NCI-H146 (cell line): ENCODE measurements around the gene TRPV6.

Source experiments
- DNase-seq: peaks from one replicate; lab custom pipeline; 2025; lab: John Stamatoyannopoulos, UW

Gene TRPV6

DNA sequence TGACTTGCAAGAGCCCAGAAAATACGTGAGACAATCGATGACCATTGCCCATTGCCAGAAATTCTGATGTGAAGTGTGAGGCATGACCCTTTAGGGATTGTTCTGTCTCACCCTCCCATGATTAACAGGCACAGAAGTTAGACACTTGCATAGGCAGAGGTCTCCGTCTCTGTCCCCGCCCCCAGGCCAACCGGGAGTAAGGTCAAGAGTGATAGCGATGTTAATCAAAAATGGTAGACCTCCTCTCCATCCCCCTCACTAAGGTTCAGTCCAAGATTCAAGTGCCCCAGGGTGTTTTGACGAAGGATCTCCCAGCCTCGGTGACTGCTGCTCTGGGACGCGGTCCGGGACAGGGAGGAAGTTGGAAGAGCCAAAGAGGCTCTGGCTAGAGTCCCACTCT, 22.7 kb upstream of the TRPV6 start:
- DNase-seq = no peak

DNA sequence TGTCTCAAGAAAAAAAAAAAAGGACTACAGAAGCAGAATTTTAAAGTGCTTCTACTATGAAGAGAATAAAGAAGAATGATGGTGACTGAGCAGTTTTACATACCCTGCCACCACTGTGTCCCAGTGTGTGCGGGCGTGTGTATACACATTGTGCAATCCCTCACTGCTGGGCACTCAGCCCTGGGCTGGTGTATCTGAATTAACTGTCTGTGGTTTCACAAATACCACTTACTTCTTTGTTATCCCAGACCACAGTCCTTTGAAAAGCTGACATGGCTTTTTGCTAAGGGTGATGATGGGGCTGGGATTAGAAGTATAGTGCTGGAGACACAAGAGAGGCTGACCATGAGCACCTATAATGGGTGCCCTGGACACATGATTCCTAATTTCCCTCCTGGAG, 21.1 kb upstream of the TRPV6 start:
- DNase-seq = no peak

DNA sequence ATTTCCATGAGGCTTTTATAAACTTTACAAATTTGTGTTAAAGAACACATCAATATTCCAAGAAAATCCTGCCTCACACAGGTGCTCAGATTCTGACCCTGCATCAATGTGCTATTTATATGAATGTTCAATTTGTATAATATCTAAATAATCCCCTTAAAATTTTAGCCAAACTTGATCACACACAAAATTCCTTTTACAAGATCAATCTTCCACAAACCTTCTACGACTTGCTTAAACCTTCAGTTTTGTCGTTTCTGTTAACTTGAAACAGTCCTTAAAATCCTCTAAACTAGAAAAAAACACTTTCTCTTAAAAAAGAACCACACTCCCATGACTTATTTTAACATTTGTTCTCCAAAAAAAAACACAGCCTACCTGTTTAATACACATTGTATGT, 20.2 kb upstream of the TRPV6 start:
- DNase-seq = no peak

DNA sequence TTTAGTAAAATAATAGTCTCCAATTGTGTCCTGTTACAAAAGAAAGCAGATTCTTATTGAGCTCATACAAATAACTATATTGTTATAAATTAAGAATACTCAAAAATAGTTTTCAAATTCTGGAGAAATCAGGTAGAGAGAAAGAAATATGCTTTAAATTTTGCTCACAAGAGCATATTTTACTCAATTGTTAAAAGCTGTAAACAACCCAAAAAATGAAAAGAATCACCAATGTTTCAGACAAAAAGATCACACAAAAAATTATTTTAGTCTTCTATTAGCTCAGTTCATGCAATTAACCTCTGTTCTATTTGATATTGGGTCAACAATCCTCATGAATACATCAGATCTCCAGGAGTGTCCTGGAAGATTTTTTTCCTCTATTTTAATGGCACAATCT, 18.6 kb upstream of the TRPV6 start:
- DNase-seq = no peak

DNA sequence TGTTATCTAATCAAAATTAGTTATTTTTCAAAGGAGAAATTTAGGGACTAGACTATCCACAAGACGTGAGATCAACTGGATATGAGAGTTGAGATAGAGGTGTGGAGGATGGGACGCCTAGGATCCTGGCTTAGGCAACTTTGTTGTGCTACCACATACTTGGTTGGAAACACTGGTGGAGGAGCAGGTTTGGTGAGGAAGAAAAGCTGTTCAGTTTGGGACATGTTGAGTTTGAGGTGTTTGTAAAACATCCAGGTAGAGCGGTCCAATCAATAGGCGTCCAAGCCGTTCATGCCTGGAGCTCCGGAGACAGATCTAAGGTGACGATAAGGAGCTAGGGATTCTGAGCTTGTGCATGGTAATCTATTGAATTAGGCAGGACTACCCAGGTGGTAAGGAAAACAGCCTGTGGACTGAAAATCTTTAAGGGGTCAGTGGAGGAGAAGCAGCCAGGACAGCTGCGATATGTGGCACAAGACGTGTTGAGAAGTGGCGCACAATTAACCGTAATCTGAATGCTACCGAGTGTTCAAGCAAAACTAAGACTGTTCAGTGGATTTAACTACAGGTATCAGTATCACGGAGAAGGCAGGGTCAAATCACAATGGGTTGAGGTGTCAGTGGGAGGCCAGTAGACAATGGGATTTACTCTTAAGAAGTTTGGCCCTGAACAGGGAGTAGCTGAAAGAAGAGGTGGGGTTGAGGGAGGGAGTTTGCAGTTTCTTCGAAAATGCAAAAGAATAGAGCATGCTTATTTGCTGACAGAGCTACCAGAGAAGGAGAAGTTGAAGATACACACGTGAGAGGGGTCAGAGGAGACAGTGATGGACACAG, 16.1 kb upstream of the TRPV6 start:
- DNase-seq = no peak

DNA sequence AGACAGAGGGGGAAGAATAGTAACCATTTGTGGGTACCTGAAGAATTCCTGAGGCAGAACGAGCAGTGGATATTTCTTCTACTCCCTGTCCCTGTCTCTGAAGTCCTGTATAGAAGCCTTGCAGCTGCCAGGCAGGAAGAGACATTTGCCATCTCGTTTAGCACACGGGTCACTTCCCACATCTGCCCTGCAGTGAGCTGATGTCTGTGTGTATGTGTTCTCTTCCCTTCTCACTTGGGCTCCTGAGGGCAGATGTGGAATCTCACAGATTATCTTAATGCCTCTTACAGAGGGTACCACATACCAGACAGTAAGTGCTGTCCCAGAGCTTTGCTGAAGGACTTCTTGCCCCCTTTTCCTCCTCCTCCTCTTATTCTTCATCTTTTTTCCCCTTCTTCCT, 14.1 kb upstream of the TRPV6 start:
- DNase-seq = no peak

DNA sequence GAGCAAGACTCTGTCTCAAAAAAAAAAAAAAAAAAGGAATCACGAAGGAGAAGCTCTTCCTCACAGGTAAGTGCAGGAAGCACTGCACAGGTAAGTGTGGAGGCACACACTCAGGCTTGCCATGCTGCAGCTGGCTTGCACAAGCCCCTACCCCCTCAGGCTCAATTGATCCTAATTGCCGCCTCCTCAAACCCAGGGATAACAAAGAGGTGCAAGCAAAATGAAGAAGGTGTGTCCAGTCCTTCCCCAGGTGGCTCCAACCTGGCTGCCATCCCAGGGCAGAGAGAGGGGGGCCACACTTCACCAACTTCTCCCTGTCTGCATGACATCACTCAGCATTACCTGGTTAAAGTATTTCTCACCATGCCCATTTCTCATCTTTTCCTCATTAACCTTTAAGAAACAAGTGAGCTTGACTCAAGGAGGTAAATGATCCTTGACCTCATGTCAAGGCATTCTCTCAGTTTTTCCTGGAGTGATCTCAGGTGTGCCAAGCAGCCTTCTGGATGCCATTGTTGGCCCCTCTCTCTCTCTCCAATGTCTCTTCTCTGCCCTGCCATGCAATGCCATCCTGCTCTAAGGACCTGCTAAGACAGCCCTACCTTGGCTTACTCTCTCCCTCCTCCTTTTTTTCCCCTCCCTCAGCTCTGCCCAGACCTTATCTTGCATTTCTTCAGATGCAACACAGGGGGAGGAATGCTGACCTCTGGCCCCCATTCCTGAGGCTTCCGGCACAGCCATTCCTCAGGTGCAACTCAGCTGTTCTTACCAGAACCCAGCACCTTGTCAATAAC, 13.0 kb upstream of the TRPV6 start:
- no peak for DNase-seq

DNA sequence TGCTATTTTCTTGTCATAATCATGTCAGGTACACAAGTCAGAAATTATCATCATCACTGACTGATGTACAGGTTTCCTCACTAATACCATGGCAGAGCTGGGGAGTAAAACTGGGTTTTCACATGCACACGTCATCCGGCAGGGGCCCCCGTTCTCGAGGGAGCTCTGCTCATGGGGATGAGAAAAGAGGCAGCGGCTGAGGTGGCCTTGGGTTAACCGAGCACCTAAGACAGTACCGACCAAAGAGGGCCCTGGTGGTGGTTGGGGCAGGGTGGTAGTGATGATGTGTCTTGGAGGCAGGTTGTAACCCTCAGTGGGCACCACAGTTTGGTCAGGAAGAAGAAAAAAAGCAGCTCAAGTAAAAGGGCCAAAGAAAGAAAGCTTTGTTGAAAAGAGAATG, 12.1 kb upstream of the TRPV6 start:
- no peak for DNase-seq

DNA sequence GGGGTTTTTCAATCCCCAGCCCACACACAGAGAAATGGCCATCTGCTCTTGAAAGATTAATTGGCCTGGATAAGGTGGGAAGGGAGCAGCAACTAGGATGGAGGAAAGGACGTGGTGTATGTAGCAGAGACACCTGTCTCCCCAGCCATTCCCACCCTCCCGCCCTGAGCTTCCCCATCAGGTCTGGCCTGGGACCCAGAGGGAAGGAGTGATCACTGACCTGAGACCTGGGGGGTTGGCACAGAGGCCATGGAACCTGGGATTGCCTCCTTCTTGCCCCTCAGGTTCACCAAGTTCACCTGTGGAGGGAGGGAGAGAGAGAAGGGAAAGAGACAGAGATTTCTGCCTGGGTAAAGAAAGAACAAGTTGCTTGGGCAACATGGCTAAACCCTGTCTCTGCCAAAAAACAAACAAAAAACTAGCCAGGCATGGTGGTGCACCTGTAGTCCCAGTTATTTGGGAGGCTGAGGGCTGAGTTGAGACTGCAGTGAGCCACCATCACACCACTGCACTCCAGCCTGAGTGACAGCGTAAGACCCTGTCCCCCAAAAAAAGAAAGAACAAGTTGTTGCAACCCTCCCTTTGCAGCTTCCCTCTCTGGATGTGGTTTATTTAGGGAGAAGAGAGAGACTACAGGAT, 11.3 kb upstream of the TRPV6 start:
- no peak for DNase-seq

DNA sequence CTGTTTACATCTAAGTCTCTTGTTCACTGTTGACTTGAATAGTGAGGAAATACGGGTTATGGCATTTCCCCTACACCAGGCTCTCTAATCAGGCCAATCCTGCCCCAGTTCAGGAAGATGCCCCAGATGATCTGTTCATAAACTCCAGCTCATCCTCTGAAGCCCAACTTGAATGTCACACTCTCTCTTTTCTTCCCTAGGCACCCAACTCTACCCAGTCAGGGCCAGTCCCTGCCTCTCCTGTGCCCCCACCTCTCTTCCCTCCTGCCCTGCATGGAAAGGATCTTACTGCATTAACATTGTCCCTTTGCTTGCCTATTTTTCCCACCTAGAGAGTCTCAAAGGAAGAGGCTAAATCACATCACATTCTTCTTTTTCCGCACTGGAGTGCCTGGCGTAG, 10.6 kb upstream of the TRPV6 start:
- no peak for DNase-seq

DNA sequence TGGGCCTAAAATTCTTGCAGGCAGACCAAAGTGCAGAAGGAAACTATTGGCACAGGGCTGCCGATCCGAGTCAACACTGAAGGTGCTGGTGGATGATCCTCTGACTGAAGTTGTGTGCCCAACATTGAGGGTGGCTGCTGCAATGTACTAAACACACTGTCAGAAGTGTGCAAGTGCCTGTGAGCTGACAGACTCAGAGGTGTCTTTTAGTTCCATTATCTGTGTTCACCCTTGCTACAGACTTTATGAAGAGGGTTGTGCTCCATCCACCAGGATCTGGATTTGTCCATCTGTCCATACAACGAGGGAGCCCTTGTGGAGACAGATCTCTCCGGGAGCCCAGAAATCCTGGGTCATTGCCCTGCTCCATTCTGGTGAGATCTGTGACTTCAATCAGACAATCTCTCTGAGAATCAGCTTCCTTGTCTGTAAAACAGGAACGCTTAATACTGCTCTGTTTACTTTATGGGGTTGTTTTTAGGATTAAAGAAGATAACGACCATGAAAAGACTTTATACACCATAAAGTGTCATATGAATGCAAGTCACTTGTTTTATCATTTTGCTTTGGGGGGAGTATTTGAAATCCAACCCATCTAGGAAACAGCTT, 9.5 kb upstream of the TRPV6 start:
- no peak for DNase-seq

DNA sequence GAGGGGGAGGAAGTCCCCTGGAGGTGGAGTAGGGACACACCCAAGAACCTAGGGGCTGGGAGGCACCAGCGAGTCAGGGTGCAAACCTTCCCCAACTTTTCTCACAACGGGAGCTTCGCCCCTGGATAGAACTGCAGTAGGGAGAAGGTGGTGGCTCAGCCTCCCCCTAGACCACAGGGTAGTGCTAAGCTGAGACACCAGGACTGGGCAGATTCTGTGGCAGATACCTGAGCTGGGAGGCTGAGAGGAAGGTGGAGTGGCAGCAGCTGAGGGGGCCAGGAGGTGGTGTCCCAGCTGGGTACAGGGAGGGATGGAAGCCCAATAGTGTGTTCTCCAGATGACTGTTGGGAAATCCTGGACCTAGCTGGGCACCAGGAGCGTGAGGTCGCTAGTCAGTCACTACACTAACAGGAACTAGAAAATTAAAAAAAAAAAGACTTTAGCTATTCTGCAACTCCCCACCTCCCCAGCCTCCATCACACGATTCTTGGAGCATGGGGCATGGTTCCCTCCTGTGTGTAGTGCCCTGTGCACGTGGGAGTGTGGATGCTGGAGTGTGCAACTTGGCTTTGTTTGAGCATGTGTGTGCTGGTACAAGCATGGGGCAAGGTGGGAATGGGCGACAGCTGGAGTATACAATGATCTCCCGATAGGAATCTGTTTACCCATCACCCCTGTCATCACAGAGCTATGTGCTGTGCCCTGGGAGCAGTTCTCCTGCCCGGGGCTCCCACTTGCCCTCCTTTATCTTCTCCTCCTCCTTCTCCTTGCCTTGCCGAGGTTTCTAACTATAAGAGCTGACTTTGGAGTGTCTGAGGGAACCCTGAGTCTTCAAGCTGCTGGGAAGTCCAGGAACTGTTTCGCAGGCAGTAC, 8.8 kb upstream of the TRPV6 start:
- no peak for DNase-seq

DNA sequence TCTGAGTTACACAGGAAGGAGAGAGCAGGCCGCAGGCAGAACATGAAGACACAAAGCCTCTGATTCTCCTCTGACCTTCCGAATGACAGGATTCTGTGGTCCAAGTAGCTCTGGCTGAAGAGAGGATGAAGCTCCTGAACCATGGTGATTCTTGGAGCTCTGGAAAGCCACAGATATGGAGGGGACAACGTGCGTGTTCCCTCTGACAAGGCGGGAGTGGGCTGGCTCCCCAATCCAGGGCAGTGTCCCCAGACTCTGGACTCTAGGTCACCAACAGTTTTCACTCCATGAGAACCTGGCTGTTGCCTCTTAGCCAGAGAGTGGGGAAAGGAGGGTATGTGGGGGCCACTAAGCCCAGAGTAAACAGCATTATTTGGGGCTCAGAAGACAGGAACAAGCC, 7.4 kb upstream of the TRPV6 start:
- no peak for DNase-seq

DNA sequence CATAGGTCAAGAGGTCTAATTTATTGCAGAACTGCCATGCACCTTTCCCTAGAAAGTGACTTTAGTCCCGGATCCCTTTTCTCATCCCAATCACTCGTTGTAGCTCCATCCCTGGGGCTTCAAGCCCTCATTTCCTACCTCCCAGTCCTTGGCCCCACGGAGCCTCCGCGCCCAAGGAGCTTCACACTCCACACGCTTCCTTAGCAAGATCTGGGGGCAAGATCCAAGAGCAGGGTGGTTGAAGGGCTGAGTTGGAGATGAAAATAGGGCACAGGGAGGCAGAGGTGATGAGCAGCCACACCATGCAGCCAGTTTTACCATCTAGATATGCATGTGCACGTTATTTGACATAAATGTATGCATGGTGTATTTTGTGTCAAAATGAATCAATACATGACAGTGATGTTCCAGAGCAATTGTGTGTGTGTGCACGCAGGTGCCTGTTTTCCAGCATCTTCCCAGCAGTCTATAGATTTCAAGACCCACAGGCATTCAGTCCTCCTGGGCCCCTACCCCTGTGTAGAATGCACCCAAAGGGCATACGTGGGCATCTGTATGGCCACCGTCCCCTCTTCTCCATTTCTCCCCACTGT, 6.0 kb upstream of the TRPV6 start:
- no peak for DNase-seq

DNA sequence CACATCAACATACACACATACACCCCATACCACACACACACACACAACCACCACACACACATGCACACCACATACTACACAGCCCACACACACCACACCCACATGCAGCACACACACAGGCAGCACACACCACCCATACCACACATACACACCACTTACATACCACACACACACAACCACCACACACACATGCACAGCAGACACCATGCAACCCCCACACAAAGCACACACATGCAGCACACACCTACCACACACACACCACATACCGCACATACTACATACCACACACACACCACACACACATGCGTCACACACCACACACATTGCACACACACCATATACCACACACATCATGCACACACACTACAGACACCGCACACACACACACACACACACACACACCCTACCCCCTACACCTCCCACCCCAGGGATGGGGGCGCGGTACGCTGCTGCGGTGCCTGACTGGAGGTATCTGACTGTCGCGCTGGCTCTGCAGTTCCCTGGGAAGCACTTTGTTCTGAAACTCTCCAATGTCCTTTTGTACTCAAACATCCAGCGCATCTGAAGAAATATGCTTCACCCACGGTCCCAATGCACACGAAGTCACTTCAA, 5.4 kb upstream of the TRPV6 start:
- no peak for DNase-seq

DNA sequence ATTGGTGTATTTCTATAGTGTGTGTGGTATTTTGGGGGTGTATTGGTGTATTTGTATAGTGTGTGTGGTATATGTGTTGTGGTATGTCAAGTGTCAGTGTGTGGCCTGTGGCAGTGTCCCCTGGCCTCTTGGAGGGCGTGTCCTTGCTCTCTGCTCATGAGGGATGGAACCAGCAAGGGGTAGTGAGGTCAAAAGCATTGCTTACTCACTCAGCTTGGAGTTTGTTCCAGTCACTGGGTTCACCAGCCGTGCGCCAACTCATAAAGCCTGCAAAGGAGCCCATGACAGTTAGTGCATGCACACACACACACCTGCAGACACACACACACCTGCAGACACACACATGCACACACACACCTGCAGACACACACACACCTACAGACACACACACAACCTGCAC, 4.3 kb upstream of the TRPV6 start:
- no peak for DNase-seq

DNA sequence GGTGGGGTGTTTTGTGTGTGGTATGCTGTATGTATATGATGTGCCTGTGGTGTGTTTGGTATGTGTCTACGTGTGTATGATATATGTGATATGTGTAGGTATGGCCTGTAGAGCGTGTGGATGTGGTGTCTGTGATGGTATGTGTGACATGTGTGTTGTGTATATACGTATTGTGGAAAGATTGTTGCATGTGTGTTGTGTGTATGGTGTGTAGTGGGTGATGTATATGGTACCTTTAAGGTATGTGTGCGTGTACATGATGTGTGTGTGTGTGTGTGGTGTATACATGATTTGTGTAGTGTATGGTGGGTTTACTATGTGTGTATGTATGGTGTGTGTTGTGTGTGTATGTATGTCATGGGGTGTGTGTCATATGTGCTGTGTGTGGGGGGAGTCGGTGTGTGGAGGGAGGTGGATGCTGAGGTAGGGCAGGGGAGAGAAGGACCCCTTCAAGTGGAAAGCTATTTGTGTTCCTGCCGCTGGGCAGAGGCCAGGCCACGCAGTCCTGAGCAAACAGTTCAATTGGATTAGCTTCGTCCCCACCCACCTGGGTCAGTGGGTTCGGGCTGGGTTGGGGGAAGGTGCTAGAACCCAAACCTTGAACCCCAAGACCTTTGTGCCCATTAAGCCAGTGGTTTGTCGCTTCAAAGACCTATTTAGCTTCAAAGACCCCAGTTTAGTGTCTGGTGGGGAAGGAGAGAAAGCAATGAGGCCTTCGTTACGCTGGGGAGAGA, 1.9 kb upstream of the TRPV6 start:
- DNase-seq = no peak

DNA sequence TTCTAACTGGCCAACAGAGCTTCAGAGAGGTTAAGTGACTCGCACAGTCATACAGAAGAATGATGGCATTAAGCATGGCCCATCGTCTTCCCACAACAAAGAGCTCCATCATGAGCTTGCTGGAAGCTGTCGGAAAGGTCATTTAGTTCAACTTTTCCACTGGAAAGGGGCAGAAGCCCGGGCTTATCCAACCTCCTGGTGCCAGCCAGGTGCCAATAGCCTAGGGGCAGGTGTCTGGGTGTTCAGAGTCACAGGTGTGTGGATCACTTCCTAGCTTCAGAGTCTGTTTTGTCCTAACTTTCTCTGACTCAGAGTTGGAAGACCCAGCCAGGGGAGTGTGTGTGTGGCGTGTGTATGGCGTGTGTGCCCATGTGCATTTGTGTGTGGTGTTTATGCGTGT, 1.3 kb upstream of the TRPV6 start:
- DNase-seq = no peak

DNA sequence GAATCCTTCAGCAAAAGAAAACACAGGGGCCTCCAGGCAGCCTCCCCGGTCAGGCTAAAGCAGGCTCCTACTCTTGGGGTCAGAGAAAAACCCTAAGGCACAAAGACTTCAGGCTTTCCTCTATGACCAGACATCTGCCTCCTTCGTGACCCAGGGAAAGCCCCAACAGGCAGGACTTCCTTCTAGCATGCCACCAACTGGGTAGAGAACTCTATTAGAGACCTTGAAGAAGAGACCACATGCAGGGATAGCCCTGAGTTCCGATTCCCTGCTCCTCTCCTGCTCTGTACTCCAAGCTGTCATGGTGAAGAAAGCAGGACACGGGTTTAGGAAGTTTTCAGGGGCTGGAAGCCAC, 1.3 kb downstream of the TRPV6 start:
- DNase-seq = no peak

DNA sequence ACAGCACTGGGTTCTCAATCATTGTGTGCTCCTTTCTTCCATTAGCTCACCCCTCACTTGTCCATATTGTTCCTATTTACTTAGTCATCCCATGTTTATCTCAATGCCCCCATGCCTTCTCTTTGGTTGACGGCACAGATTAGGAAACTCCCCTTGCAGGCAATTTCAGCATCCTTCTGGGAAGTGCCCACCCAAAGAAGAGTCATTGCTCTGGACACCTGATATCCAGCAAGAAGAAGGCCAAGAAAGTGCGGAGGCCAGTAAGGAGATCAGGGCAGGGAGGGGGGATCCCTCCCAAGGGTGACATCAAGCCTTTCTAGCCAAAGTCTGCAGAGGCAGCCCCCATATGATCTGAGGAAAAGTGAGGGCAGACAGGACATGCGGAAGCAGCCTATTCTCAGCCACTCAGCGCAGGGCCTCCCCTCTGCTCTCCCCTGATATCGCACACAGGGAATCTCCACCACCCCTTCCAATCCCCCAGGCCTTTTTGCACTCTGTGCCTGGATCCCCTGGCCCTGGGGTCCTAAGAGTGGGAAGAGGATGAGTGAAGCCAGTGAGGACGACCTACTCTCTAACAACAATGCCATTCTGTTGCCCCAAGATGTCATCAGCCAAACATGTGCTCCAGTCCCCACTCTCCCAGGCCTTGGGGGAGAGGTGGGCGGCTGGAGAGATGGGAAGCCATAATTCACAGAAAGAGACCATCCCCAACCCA, 1.8 kb downstream of the TRPV6 start:
- DNase-seq = no peak
